Breast epithelium (tissue), 4 donors: ENCODE measurements around the gene PCGF6. TPM values are rescaled to one million over a fixed set of nuclear protein-coding genes. Genes with fewer than 3 reads are reported as not detected.
"Not testable (repeated sequence)": the region's sequence is repeated elsewhere in the genome, so short reads cannot be mapped to it uniquely, and the experiment has no call there.

Experiments used
- DNase-seq, 2 donors: peaks; one replicate each; pipeline ENCODE4 v3.0.0-alpha.2; 2019; ENCODE audit warnings: low spot score in 2 of 2
- H3K27ac ChIP-seq, 2 donors: fragments of 200-600 bp; sonication (generic) in 1 of 2; one replicate each; pipeline ENCODE4 v1.5.1; 2016 to 2019; ENCODE audit warnings: mild to moderate bottlenecking in 1 of 2
- H3K27me3 ChIP-seq, 2 donors: fragments of 200-600 bp; sonication (generic) in 1 of 2; one replicate each; pipeline versions ENCODE4 v1.5.1 to v1.6.0; 2017 to 2019; ENCODE audit warnings: control low read depth in 1 of 2, mild to moderate bottlenecking in 1 of 2
- H3K36me3 ChIP-seq: fragments of 200-600 bp; one replicate; pipeline ENCODE4 v1.5.1; 2019
- H3K4me1 ChIP-seq, 2 donors: fragments of 200-600 bp; sonication (generic); one replicate each; pipeline ENCODE4 v1.5.1; 2016 to 2019; ENCODE audit warnings: control low read depth in 1 of 2
- H3K4me3 ChIP-seq, 3 donors: fragments of 200-600 bp; sonication (generic); 1 replicate in 2 of 3; 2 replicates in 1 of 3; pipeline ENCODE4 v1.5.1; 2016 to 2019; ENCODE audit warnings: mild to moderate bottlenecking in 3 of 3, moderate library complexity in 2 of 3
- H3K9me3 ChIP-seq, 2 donors: fragments of 200-600 bp; sonication (generic) in 1 of 2; one replicate each; pipeline ENCODE4 v1.5.1; 2016 to 2019; ENCODE audit warnings: control low read depth in 1 of 2
- POLR2A ChIP-seq: fragments of 450-650 bp; IDR thresholded peaks from one replicate; pipeline ENCODE4 v1.6.1; 2016; ENCODE audit warnings: antibody characterized with exemption, mild to moderate bottlenecking, moderate library complexity
- POLR2AphosphoS5 ChIP-seq, 3 donors: sonication (generic); formaldehyde crosslinking; IDR thresholded peaks; one replicate each; pipeline ENCODE4 v1.6.1; 2017; ENCODE audit warnings: antibody characterized with exemption in 3 of 3
- intact Hi-C: fragments of 100-400 bp; cut with DNase I; formaldehyde crosslinking; loops from one replicate; pipeline ENCODE4 v1.15.1; 2023; ENCODE audit warnings: low total_unique reads
- total RNA-seq, 3 donors: library from RNA; depleted of rRNA; stranded (reverse); fragments of >200 nt; gene quantifications; one replicate each; pipeline ENCODE4 v1.1.0, GENCODE V29; 2016
- TF ChIP-seq, protein P1 (sequence below), 3 donors: fragments of 450-650 bp; IDR thresholded peaks; one replicate each; pipeline ENCODE4 v1.5.1; 2016 to 2017; ENCODE audit warnings: antibody characterized with exemption in 3 of 3, mild to moderate bottlenecking in 3 of 3, moderate library complexity in 3 of 3

PCGF6 gene
- total RNA-seq, 3 donors from 2014 or later = 13.9 to 15.1 (median 14.5) TPM

DNA sequence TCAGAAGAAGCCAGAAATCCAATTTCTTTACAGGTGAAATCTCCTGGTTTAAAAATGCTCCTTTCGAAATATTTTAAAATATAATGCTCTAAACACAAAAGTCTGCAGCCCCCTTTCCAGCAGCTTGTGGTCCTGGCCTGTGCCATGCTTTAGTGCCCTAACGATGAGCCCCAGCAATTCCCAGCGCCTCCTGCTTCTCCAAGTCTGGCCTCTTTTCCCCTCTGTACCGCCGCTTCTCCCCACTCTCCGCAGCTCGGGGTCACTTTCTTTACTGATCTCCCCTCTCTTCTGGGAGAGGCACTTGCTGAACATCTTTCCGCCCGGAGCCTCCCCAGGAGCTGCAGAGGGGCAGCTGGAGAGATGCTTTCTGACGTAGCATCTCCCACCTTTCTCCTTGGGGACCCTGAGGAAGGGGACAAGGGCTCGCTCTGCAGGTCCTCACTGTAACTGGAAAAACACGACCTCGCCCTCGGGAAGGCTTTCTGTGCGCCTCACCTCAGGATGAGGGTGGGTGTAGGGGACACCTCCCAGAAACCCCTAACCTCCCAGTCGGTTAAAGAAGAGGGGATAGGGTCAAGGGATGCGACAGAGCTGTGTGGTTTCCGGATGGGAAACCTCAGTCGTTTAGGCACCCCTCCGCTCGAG, 74.6 kb downstream of the PCGF6 start:
- DNase-seq = no peak
- H3K4me1 ChIP-seq = peaks cover 0 to 8% of the 10 kb centered on the region in 2 donors
- H3K4me3 ChIP-seq = no peak overlapping the region
- no peak overlapping the region for H3K27ac ChIP-seq
- H3K27me3 ChIP-seq = peaks cover 5 to 58% of the 10 kb centered on the region in 2 donors
- intact Hi-C loops = no loop called here
- H3K36me3 ChIP-seq = no peaks in the 10 kb centered on the region
- TF ChIP-seq, protein P1, sequence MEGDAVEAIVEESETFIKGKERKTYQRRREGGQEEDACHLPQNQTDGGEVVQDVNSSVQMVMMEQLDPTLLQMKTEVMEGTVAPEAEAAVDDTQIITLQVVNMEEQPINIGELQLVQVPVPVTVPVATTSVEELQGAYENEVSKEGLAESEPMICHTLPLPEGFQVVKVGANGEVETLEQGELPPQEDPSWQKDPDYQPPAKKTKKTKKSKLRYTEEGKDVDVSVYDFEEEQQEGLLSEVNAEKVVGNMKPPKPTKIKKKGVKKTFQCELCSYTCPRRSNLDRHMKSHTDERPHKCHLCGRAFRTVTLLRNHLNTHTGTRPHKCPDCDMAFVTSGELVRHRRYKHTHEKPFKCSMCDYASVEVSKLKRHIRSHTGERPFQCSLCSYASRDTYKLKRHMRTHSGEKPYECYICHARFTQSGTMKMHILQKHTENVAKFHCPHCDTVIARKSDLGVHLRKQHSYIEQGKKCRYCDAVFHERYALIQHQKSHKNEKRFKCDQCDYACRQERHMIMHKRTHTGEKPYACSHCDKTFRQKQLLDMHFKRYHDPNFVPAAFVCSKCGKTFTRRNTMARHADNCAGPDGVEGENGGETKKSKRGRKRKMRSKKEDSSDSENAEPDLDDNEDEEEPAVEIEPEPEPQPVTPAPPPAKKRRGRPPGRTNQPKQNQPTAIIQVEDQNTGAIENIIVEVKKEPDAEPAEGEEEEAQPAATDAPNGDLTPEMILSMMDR (IDR thresholded peaks at IDR 0.05) = no peak
- TF ChIP-seq POLR2AphosphoS5 (IDR thresholded peaks at IDR 0.05) = no peak
- no peak for TF ChIP-seq POLR2A
- no peaks in the 10 kb centered on the region for H3K9me3 ChIP-seq

DNA sequence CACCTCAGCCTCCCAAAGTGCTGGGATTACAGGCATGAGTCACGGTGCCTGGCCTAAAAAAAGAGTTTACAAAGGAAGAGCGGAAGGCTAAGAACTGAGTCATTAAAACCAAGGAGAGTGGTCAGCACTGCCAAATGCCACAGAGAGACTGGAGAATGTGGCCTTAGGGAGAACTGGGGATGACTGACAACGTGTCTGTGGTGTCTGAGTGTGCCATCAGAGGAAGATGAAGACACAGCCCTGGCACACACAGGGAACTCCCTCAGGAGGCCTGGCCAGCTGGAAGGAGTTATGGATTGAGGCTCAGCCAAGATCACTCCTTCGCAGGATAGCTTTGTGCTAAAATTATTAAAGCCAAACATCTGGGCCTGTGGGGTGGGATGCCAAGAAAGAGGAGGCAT, 77.9 kb downstream of the PCGF6 start:
- no peaks in the 10 kb centered on the region for H3K9me3 ChIP-seq
- no peaks in the 10 kb centered on the region for H3K36me3 ChIP-seq
- H3K27ac ChIP-seq = no peak overlapping the region
- peaks cover 5 to 25% of the 10 kb centered on the region in 2 donors for H3K27me3 ChIP-seq
- intact Hi-C loops = no loop called here
- DNase-seq = peak in 1 of 2 donors; percentile 45
- no peak overlapping the region for H3K4me3 ChIP-seq
- peaks cover 0 to 8% of the 10 kb centered on the region in 2 donors for H3K4me1 ChIP-seq
- TF ChIP-seq, protein P1 (IDR thresholded peaks at IDR 0.05) = no peak
- no peak for TF ChIP-seq POLR2A
- TF ChIP-seq POLR2AphosphoS5 (IDR thresholded peaks at IDR 0.05) = no peak

DNA sequence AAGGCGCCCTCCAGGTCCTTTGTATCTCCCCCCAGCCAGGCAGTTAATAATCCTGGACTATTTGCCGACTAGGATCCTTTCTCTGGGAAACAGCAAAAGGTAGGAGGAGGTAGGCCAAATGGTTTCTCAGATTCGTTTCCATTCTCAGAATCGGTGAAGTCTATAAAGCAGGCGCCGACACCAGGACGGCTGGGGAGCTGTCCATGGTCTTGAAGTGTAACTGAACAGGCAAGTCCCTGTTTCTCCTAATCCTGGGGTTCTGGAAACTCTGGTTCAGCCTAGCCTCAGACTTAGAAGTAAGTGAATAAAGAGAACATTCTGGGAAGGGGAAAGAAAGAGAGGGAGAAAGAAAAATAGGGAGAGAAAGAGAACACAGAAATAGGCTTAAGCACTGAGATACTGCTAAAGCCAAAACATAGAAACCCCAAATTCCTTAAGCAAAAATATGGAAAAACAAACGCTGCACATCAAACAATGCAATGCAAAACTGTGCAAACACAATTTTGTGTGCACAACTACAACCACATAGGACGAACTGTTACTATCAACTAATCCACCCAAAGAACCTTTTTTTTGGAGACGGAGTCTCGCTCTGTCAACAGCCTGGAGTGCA, 85.1 kb downstream of the PCGF6 start:
- H3K27me3 ChIP-seq = peaks cover 0 to 12% of the 10 kb centered on the region in 2 donors
- H3K36me3 ChIP-seq = no peaks in the 10 kb centered on the region
- no peak overlapping the region for H3K4me3 ChIP-seq
- intact Hi-C loops = loop anchor here (1.0 to 2.0 kb wide), 2 partner anchors 13 to 15 kb away; no protein-coding TSS in a partner anchor
- peak in 1 of 2 donors; percentile 64 for DNase-seq
- TF ChIP-seq POLR2A = no peak
- TF ChIP-seq, protein P1 (IDR thresholded peaks at IDR 0.05) = no peak
- no peak for TF ChIP-seq POLR2AphosphoS5 (IDR thresholded peaks at IDR 0.05)
- H3K9me3 ChIP-seq = no peaks in the 10 kb centered on the region
- H3K4me1 ChIP-seq = no peaks in the 10 kb centered on the region
- no peak overlapping the region for H3K27ac ChIP-seq

DNA sequence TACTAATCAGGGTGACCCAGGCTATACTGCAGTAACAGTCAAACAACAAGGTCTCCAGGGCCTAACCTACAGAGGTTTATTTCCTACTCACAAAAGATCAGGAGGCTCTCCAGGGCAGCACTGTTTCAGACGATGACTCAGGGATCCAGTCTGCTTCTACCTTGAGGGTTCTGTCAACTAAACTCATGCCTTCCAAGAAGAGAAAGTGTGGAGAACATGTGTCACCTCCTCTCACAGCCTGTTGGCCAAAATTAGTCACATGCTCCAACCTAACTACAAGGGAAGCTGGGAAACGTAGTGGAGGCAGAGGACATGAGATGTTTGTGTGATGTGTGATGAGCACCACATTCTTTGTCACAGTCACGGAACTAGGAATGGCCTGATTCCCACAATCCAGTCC, 88.7 kb downstream of the PCGF6 start:
- intact Hi-C loops = no loop called here
- Histone ChIP-seq H3K4me3 (no peak overlapping the region), H3K27me3 (peaks cover 0 to 4% of the 10 kb centered on the region in 2 donors), H3K36me3 (no peaks in the 10 kb centered on the region), H3K4me1 (no peaks in the 10 kb centered on the region), H3K9me3 (peaks cover 0 to 11% of the 10 kb centered on the region in 2 donors), H3K27ac (no peak overlapping the region)
- TF ChIP-seq, protein P1 (IDR thresholded peaks at IDR 0.05) = no peak
- no peak for TF ChIP-seq POLR2AphosphoS5 (IDR thresholded peaks at IDR 0.05)
- TF ChIP-seq POLR2A = no peak
- no peak for DNase-seq

DNA sequence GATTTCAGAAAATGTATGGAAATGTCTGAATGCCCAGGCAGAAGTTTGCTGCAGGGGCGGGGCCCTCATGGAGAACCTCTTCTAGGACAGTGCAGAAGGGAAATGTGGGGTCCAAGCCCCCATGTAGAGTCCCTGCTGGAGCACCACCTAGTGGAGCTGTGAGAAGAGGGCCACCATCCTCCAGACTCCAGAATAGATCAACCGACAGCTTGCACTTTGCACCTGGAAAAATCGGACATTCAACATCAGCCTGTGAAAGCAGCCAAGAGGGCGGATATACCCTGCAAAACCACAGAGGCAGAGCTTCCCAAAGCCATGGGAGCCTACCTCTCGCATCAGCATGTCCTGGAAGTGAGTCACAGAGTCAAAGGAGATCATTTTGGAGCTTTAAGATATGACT, 91.0 kb downstream of the PCGF6 start:
- intact Hi-C loops = no loop called here
- no peaks in the 10 kb centered on the region for H3K4me1 ChIP-seq
- H3K27me3 ChIP-seq = peaks cover 0 to 3% of the 10 kb centered on the region in 2 donors
- H3K4me3 ChIP-seq = no peak overlapping the region
- TF ChIP-seq POLR2A (no peak), POLR2AphosphoS5 (IDR thresholded peaks at IDR 0.05) (no peak)
- TF ChIP-seq, protein P1 (IDR thresholded peaks at IDR 0.05) = no peak
- peaks cover 0 to 11% of the 10 kb centered on the region in 2 donors for H3K9me3 ChIP-seq
- no peak overlapping the region for H3K27ac ChIP-seq
- DNase-seq = no peak
- no peaks in the 10 kb centered on the region for H3K36me3 ChIP-seq

DNA sequence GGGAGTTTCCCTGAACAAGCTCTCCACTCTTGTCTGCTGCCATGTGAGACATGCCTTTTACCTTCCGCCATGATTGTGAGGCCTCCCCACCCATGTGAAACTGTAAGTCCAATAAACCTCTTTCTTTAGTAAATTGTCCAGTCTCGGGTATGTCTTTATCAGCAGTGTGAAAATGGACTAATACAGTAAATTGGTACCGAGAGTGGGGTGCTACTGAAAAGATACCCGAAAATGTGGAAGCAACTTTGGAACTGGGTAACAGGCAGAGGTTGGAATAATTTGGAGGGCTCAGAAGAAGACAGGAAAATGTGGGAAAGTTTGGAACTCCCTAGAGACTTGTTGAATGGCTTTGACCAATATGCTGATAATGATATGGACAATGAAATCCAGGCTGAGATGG, 92.0 kb downstream of the PCGF6 start:
- intact Hi-C loops, H3K27me3 ChIP-seq, H3K4me1 ChIP-seq, DNase-seq, H3K4me3 ChIP-seq, H3K27ac ChIP-seq, H3K36me3 ChIP-seq: not testable (repeated sequence)
- H3K9me3 ChIP-seq = peaks cover 0 to 11% of the 10 kb centered on the region in 2 donors
